Activated naive CD4-positive, alpha-beta T cell treated with anti-CD3 and anti-CD28 coated beads for 36 hours (primary cell): Measurements from ENCODE around the gene CREB3L1. TPM values are rescaled to one million over a fixed set of nuclear protein-coding genes. Genes with fewer than 3 reads are reported as not detected.
A peak's percentile ranks its signal among the peaks of the same experiment; 100 is the strongest.

Source experiments
- CTCF ChIA-PET: fragments of 350-600 bp; sonication (Branson Sonifier 250); formaldehyde crosslinking; loops from one replicate; lab custom pipeline; 2021; ENCODE audit warnings: antibody characterized with exemption; lab: Charles Lee
- DNase-seq: peaks from one replicate; pipeline ENCODE4 v3.0.0-alpha.2; 2020
- H3K27ac Mint-ChIP-seq: one replicate; pipeline ENCODE4 v1.8.0; 2021; ENCODE audit warnings: mild to moderate bottlenecking, mixed read lengths
- H3K27me3 Mint-ChIP-seq: one replicate; pipeline ENCODE4 v1.8.0; 2021; ENCODE audit warnings: low read depth, mixed read lengths
- H3K36me3 Mint-ChIP-seq: one replicate; pipeline ENCODE4 v1.8.0; 2021; ENCODE audit warnings: low read depth, mixed read lengths
- H3K4me1 Mint-ChIP-seq: one replicate; pipeline ENCODE4 v1.8.0; 2021; ENCODE audit warnings: low read depth, mixed read lengths
- H3K4me3 Mint-ChIP-seq: one replicate; pipeline ENCODE4 v1.8.0; 2021; ENCODE audit warnings: mild to moderate bottlenecking, moderate library complexity, mixed read lengths
- H3K9me3 Mint-ChIP-seq: one replicate; pipeline ENCODE4 v1.8.0; 2021; ENCODE audit warnings: mixed read lengths
- intact Hi-C: fragments of 100-400 bp; cut with micrococcal nuclease; formaldehyde crosslinking; loops from one replicate; pipeline ENCODE4 v1.15.1; 2023
- total RNA-seq, 2 experiments: library from RNA; stranded (reverse); gene quantifications; one replicate each; pipeline ENCODE4 v1.2.3, GENCODE V29; 2021

Gene CREB3L1
- total RNA-seq, 2 experiments from 2014 or later, result 0.12 TPM

DNA sequence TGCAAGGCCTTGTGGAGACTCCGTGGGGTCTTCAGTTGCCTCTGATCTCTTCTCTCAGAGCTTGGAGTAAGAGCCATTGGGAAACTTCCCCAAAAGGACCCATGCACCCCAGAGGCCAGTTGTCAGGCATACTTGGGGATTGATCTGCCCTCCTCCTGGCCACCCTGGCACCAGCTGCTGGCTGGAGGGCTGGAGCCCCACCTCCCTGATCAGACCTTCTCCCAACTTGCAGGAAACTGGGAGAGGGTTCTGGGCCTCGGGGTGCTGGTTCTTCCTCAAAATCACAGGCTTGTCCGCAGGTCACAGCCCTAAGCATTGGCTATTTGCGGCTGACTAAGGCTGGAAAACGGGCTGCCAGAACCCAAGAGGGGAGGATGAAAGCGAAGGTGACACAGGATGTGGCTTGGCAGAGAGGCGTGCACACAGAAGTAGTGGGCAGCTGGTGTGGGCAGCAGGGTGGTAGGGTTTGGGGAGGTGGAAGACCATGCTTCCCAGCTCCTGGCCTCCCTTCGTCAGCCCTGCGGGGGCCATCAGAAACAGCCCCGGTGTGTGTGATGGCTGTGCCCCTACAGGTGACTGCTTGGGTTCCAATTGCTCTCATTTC lies 68.5 kb downstream of the CREB3L1 start:
- Mint-ChIP-seq H3K36me3 (peaks cover 7% of the 10 kb centered on the region), H3K27ac (peak overlapping the region; percentile 79), H3K4me1 (peaks cover 80% of the 10 kb centered on the region), H3K27me3 (no peaks in the 10 kb centered on the region), H3K4me3 (peak overlapping the region; percentile 71), H3K9me3 (no peaks in the 10 kb centered on the region)
- intact Hi-C loops, result loop anchor here (1.0 to 2.0 kb wide), 7 partner anchors 10 to 355 kb away; partner anchors contain the start of genes ARHGAP1, PHF21A and ZNF408
- DNase-seq, result peak; percentile 65
- CTCF ChIA-PET, result interaction anchor here (1.2 to 14.1 kb wide), 6 partner anchors 7 to 44 kb away, joined by 3 to 368 read pairs (median 14); no protein-coding TSS in a partner anchor

DNA sequence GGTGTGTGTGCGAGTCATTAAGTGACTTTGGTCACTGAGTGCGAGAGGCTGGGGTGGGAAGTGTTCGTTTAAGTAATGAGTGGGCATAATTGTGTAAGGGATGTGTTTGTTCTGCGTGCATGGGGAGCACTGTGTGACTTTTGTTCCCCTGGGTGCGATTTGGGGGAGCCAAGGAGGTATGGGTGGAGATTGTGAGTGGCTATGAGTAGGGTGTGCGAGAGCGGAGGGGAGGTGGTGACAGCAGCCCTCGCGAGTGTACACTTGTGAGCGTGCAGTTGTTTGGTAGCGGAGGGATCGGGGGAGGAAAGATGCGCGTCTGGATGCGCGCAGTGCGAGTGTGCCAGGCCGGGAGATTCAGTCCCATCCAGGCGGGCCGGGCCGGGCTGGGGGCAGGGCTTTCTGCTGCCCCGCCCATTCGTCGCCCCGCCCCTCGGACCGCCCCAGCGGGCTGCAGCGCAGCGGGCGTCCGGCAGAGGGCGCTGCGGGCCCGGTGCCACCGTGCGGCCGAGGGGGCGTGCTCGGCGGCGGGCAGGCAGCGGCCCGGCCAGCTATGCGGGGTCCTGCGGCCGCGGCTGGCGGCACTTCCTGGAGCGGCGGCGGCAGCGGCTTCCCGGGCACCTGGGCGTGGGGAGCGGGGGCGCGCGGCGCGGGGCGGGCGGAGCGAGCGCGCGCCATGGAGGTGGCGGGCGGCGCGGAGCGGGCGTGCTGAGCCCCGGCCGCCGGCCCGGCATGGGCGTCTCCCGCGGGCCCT lies 69.6 kb downstream of the CREB3L1 start, which contains the start of gene DGKZ:
TSS of gene DGKZ (plus strand) at position 578 of the 751 bp plus-strand sequence. CDS start 197 bp downstream, outside the sequence.
- Mint-ChIP-seq H3K9me3 (no peaks in the 10 kb centered on the region), H3K4me1 (peaks cover 80% of the 10 kb centered on the region), H3K27ac (peak within 1 kb of the TSS; percentile 92), H3K36me3 (peaks cover 7% of the 10 kb centered on the region), H3K27me3 (no peaks in the 10 kb centered on the region), H3K4me3 (peak within 1 kb of the TSS; percentile 84)
- CTCF ChIA-PET, result interaction anchor here (1.0 to 14.1 kb wide), 6 partner anchors 15 to 43 kb away, joined by 3 to 368 read pairs (median 9); no protein-coding TSS in a partner anchor
- intact Hi-C loops, result loop anchor here (1.0 to 2.0 kb wide), 9 partner anchors 11 to 354 kb away; partner anchors contain the start of genes ARHGAP1, ATG13, HARBI1 and PHF21A
- DNase-seq, result peak; percentile 86

DNA sequence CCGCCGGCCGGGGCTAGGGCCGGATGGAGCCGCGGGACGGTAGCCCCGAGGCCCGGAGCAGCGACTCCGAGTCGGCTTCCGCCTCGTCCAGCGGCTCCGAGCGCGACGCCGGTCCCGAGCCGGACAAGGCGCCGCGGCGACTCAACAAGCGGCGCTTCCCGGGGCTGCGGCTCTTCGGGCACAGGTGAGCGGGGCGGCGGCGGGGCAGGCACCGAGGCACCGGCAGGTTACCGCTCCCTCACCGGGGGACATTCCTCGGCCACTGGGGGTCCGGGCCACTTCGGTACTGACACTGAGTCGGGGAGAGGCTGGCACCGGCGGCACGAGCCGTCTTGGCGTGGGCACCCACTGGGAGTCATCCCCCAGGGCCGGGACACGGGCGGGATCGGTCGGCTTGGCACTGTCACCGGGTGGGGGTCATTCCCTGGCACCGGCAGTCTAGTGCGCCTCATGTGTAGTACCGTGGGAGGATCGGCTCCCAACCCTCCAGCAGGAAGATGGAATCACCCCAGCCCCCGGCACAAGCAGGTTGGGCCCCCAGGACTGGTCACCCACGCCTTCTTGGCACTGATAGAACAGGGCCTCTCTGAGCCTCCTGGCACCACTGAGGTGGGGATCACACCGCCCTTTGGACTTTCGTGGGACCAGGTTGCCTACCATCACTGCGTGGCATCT lies 70.3 kb downstream of the CREB3L1 start:
- Mint-ChIP-seq H3K27ac (peak overlapping the region; percentile 92), H3K36me3 (peaks cover 7% of the 10 kb centered on the region), H3K4me3 (peak overlapping the region; percentile 84), H3K27me3 (no peaks in the 10 kb centered on the region), H3K4me1 (peaks cover 78% of the 10 kb centered on the region), H3K9me3 (no peaks in the 10 kb centered on the region)
- no peak for DNase-seq
- intact Hi-C loops, result loop anchor here (1.0 to 2.0 kb wide), 7 partner anchors 13 to 353 kb away; partner anchors contain the start of genes ARHGAP1, ATG13, HARBI1 and PHF21A
- CTCF ChIA-PET, result interaction anchor here (1.0 to 14.1 kb wide), 5 partner anchors 16 to 107 kb away, joined by 4 to 368 read pairs (median 50); no protein-coding TSS in a partner anchor

DNA sequence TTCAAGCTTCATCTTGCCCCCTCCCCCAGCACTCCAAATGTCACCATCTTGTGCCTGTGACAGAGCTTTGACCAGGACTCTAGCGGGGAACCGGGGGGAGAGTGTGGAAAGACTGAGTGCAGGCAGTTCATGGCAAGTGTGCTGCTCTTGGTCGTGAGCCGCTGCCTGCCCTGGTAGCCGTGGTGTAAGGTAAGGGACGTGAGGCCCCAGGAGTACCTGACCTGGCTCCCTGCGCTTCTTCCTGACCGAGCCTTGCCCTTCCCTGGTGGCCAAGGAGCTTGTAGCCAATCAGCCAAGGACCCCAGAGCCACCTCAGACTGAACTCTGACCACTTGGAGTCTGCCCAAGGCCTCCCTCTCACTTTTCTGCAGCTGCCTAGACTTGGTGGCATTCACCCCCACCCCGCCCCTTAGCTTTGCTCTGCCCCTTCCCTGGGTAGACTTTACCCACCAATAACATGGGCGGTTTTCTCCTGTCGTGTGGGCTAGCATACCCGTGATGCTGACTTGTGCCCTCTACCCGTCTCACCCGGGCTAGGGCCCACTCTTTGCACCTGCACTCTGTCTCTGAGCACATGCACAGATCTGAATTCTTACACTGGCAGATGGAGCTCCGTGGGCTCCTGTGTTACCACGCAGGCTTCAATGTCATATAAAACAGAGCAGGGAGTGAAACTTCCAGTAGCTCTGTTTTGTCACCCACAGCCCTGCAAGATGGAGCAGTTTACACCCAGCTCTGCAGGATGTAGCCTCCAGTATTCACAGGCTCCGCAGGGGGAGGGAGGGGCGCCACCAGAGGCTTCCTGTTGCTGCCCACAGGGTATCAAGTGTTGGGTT lies 71.3 kb downstream of the CREB3L1 start:
- Mint-ChIP-seq H3K4me3 (peak overlapping the region; percentile 84), H3K27me3 (no peaks in the 10 kb centered on the region), H3K36me3 (peaks cover 7% of the 10 kb centered on the region), H3K27ac (peak overlapping the region; percentile 92), H3K4me1 (peaks cover 80% of the 10 kb centered on the region), H3K9me3 (no peaks in the 10 kb centered on the region)
- peak; percentile 79 for DNase-seq
- intact Hi-C loops, result no loop called here
- CTCF ChIA-PET, result interaction anchor here (0.6 to 14.1 kb wide), 10 partner anchors 9 to 158 kb away, joined by 3 to 368 read pairs (median 4); no protein-coding TSS in a partner anchor

DNA sequence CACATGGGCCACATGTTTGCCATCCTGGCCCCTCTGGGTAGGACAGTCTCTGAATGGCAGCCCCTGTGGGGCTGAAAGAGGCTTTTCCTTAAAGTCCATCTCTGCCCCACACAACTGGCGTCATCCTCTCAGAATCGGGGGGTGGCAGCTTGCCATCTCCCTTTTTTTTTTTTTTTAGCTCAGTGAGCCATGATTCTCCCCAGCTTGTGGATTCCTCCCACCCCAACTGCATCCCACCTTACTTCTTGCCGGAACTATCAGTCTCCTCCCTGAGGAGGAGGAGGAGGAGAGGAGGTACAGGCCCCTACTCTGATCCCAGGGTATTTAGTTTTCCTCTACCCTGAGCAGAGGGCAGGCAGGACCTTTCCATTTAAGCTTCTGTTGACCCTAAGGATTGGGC lies 73.2 kb downstream of the CREB3L1 start:
- DNase-seq, result no peak
- Mint-ChIP-seq H3K36me3 (peaks cover 5% of the 10 kb centered on the region), H3K27me3 (no peaks in the 10 kb centered on the region), H3K9me3 (no peaks in the 10 kb centered on the region), H3K27ac (peak overlapping the region; percentile 80), H3K4me3 (no peak overlapping the region), H3K4me1 (peaks cover 76% of the 10 kb centered on the region)
- intact Hi-C loops, result no loop called here
- CTCF ChIA-PET, result interaction anchor here (0.6 to 14.1 kb wide), 6 partner anchors 10 to 636 kb away, joined by 3 to 368 read pairs (median 39); no protein-coding TSS in a partner anchor

DNA sequence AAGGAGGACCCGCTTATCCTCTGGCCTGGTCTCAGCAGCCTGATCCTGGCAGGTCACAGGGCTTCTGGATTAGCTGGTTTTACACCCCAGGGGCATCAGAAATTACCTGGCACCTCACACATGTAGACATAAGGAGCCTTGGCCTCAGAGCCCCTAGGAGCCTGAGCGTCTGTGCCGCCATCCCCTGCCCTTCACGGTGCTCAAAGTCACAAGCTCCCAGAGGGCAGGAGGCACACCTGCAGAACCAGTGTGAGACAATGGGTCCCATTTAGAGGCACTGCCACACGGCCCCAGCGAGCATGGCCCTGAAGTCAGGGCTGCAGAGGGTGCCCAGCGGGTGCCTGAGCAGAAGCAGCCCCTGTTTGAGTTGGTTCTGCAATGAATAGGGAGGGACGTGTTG lies 73.7 kb downstream of the CREB3L1 start:
- Mint-ChIP-seq H3K9me3 (no peaks in the 10 kb centered on the region), H3K27me3 (no peaks in the 10 kb centered on the region), H3K27ac (peak overlapping the region; percentile 80), H3K36me3 (peaks cover 5% of the 10 kb centered on the region), H3K4me1 (peaks cover 76% of the 10 kb centered on the region), H3K4me3 (peak overlapping the region; percentile 77)
- CTCF ChIA-PET, result interaction anchor here (0.6 to 14.1 kb wide), 11 partner anchors 10 to 636 kb away, joined by 3 to 368 read pairs (median 7); no protein-coding TSS in a partner anchor
- DNase-seq, result no peak
- intact Hi-C loops, result no loop called here

DNA sequence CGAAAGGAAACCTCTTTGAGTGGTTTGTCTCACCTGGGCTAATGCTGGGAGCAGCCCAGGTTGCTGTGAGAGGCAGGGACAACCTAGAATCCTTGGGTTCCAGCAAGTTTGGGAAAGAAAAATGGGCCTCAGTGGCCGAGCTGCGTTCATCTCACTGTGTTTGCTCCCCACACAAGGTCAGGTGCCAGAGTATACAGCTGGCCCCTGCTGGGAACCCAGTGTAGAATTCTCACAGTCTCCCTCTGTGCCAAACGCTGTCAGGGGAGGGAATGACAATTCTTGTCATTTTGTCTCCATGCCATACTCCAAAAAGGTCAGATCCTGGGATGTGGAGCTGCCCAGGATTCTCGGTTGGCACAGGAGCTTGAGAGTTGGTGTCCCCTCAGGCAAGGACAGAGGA lies 74.1 kb downstream of the CREB3L1 start:
- H3K4me3 Mint-ChIP-seq, result peak overlapping the region; percentile 77
- peak overlapping the region; percentile 80 for H3K27ac Mint-ChIP-seq
- no peaks in the 10 kb centered on the region for H3K27me3 Mint-ChIP-seq
- intact Hi-C loops, result loop anchor here (1.0 kb wide), 3 partner anchors 10 to 178 kb away; no protein-coding TSS in a partner anchor
- CTCF ChIA-PET, result interaction anchor here (0.7 to 14.1 kb wide), 17 partner anchors 7 to 637 kb away, joined by 3 to 368 read pairs (median 6); no protein-coding TSS in a partner anchor
- H3K36me3 Mint-ChIP-seq, result peaks cover 5% of the 10 kb centered on the region
- no peak for DNase-seq
- no peaks in the 10 kb centered on the region for H3K9me3 Mint-ChIP-seq
- H3K4me1 Mint-ChIP-seq, result peaks cover 76% of the 10 kb centered on the region

DNA sequence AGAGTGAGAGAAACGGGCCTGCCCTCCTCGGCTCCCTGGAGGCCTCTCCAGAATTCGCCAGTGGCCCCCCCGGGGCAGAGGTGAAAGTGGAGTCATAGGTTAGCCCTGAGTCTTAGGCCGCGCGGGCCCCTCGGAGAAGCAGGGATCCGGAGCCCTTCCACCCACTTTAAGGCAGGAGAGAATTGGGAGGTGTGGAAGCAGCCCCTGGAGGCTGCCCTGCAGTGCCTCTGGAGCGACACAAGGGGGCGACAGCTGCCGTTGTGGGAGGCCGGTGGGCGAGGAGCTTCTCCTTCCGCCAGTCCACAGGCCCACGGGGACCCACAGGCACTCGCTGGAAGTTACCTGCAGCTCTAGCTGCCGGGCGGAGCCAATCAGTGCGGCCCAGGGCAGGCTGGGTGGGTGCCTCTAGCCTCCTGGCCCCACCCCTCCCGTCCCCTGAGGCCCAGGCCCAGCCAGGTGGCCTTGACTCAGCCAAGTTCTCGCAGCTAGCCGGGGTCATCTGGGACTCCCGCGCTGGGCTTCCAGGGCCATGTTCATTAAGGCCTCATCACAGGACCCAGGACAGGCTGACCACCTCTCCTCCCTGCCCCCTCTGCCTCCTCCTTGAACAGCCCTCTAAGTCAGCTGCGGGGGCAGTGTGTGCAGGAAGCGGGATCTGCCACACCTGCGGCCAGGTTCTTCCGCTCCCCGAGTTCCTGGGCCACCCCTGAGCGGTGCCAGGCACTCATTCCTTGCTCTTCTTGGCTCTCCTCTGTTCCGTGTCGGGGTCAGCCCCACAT lies 74.8 kb downstream of the CREB3L1 start:
- Mint-ChIP-seq H3K4me3 (peak overlapping the region; percentile 77), H3K4me1 (peaks cover 77% of the 10 kb centered on the region), H3K36me3 (peaks cover 5% of the 10 kb centered on the region), H3K9me3 (no peaks in the 10 kb centered on the region), H3K27me3 (no peaks in the 10 kb centered on the region), H3K27ac (peak overlapping the region; percentile 90)
- peak; percentile 81 for DNase-seq
- CTCF ChIA-PET, result interaction anchor here (0.5 to 14.1 kb wide), 21 partner anchors 7 to 266 kb away, joined by 3 to 368 read pairs (median 5); no protein-coding TSS in a partner anchor
- intact Hi-C loops, result loop anchor here (1.0 kb wide), 3 partner anchors 9 to 177 kb away; no protein-coding TSS in a partner anchor

DNA sequence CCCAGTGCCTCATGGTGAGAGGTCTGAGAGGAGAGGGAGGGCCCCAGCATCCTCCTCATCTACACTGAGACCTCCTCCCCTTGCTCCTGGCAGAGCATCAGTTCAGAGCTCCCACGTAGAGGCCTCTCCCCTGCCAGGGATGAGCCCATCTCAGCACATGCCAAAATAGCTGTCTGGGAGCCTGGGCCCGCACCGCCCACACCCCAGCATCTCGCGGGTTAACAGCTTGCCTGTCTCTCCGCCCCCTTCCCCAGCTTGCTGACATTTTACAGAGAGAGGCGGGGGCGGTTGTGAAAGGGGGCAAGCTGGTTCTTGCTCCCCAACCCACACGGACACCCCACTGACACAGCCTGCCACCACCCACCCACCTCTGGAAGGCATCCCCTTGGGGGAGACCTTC lies 76.2 kb downstream of the CREB3L1 start:
- Mint-ChIP-seq H3K4me1 (peaks cover 86% of the 10 kb centered on the region), H3K27ac (peak overlapping the region; percentile 90), H3K4me3 (peak overlapping the region; percentile 41), H3K9me3 (no peaks in the 10 kb centered on the region), H3K36me3 (peaks cover 5% of the 10 kb centered on the region), H3K27me3 (no peaks in the 10 kb centered on the region)
- CTCF ChIA-PET, result interaction anchor here (0.5 to 14.1 kb wide), 10 partner anchors 9 to 347 kb away, joined by 3 to 368 read pairs (median 5); no protein-coding TSS in a partner anchor
- intact Hi-C loops, result no loop called here
- peak; percentile 78 for DNase-seq

DNA sequence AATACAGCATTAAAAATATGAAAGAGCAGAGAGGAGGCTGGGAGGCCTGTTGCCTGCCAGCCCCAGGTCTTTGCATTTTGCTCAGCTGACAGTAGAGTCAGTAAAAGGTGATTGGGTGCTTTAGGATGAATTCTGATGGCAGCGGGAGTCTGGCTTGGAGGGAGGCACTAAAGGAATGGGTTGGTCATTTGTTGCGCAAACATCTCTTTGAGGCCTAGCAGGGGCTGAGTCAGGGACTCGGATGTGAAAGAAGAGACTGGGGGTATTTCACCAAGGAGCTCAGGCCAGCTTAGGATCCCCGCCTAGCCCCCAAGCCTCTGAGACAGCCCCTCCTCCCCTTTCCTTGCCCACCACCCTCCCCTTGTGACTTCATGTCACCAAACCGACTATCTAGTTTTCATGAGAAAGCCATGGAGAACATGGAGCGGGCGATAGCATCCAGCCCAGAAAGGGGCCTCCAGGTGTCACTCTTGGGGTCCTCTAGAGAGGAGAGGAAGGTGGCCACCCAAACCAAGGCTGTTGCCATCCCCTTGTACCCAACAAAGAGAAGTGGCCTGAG lies 79.5 kb downstream of the CREB3L1 start:
- H3K36me3 Mint-ChIP-seq, result no peaks in the 10 kb centered on the region
- H3K9me3 Mint-ChIP-seq, result no peaks in the 10 kb centered on the region
- H3K4me3 Mint-ChIP-seq, result no peak overlapping the region
- H3K27ac Mint-ChIP-seq, result peak overlapping the region; percentile 21
- intact Hi-C loops, result no loop called here
- no peaks in the 10 kb centered on the region for H3K27me3 Mint-ChIP-seq
- CTCF ChIA-PET, result interaction anchor here (0.7 to 13.5 kb wide), 4 partner anchors 9 to 115 kb away, joined by 3 to 368 read pairs (median 4); no protein-coding TSS in a partner anchor
- no peak for DNase-seq
- H3K4me1 Mint-ChIP-seq, result peaks cover 70% of the 10 kb centered on the region
